NCI-H1436 (cell line): ENCODE measurements around the gene RPS8.
A peak's percentile ranks its signal among the peaks of the same experiment; 100 is the strongest.
"Not testable (repeated sequence)": the region's sequence is repeated elsewhere in the genome, so short reads cannot be mapped to it uniquely, and the experiment has no call there.

ENCODE experiments used
- DNase-seq: peaks from one replicate; lab custom pipeline; 2025; lab: John Stamatoyannopoulos, UW

Gene RPS8

DNA sequence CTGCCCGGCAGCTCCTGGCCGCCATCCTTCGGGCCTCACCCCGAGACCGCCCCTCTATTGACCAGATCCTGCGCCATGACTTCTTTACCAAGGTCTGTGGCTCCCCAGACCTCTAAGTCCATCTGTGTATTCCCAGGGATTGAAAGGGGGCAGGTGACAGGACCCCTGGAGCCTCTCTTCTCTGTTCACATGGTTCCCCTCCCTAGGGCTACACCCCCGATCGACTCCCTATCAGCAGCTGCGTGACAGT, 27.6 kb downstream of the RPS8 start:
- no peak for DNase-seq

DNA sequence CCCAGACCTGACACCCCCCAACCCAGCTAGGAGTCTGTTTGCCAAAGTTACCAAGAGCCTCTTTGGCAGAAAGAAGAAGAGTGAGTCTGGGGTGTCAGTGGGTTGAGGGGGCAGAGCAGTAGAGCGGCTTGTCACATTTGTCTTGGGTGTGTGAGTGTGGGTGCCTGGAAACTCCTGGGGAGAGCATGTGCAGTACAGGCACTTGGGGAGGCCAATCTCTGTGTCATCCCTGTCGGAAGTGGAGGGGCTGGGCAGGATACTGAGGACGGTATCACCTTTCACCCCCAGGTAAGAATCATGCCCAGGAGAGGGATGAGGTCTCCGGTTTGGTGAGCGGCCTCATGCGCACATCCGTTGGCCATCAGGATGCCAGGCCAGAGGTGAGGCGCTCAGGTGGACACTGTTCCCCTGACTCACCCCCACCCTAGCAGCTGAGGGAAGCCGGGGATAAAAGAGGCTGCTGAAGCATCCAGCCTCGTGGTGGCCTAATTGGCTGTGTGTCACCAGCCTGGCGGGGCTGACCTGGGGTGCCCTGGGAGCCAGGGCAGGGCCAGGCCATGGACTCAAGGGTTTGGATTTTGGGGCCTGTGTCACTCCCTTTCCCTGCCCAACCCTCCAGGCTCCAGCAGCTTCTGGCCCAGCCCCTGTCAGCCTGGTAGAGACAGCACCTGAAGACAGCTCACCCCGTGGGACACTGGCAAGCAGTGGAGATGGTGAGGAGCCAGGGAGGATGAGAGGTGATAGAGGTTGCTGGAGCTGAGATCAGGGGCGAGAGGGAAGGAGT, 28.2 kb downstream of the RPS8 start:
- DNase-seq, result no peak

DNA sequence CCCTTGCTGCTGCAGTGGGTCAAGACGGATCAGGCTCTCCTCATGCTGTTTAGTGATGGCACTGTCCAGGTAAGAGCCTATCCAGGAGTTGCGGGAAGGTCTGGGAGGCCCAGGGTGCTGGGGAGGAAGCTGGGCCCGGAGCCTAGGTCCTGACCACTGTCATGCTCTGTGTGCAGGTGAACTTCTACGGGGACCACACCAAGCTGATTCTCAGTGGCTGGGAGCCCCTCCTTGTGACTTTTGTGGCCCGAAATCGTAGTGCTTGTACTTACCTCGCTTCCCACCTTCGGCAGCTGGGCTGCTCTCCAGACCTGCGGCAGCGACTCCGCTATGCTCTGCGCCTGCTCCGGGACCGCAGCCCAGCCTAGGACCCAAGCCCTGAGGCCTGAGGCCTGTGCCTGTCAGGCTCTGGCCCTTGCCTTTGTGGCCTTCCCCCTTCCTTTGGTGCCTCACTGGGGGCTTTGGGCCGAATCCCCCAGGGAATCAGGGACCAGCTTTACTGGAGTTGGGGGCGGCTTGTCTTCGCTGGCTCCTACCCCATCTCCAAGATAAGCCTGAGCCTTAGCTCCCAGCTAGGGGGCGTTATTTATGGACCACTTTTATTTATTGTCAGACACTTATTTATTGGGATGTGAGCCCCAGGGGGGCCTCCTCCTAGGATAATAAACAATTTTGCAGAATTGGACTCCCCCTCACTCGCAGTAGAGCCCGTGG, 30.1 kb downstream of the RPS8 start:
- DNase-seq, result no peak

DNA sequence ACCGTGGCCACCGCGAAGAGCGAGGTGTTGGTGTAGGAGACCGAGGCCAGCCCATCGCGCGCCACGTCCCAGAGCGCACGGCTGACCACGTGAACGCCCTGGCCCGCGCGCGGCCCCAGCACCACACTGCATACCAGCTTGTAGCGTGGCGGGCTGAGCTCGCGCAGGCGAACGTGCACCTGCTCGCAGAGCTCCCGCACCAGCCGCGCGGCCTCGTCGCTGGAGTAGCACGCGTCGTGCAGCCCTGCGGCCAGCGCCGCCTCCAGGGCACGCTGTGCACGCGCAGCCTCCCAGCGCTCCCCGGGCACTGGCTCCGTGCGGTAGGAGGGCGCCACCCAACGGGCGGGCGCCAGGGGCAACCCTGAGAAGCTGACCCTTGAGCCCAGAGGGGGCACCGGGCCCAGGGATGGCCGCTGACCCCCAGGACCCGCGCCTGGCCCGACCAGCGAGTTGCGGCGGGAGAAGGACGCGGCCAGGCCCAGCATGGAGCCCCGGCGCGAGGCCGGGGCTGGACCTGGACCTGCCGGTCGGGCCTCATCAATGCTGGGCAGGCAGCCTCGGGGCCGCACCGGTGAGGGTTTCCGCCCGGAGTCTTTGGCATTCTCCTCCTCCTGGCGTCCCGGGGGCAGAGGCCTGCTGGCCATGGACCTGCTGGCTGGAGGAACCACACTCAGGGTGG, 30.8 kb downstream of the RPS8 start:
- DNase-seq, result no peak

DNA sequence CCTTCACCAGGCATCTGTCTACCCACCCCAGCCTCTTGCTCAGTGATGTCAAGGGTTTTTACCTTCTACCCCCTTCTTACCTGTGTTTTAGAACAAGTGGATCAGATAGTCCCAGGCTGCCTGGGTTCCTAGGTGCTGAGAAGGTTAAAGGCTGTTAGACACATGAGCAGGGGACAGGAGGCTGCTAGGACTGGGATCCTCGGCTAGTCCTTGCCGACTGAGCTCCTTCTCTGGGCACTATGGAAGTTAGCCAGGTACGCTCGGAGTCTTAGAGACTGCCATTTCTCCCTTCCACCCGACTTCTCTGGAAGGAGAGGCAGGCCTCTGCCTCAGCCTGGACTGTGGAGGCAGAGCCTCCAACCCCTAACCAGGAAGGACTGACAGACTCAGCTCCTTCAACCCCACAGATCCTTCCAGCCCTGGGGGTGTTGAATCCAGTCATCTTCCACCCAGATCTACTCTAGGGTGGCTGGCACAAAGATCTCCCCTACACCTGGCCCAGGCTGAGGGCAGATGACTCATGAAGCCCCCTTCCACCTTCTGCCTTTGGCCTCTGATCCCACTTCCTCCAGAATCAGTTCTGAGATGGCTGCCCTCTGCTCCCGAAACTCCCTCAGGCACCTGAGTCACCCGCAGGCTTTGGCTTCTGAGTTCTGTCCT, 31.5 kb downstream of the RPS8 start, which contains the start of gene DYNLT4:
Gene DYNLT4, minus strand, starts transcription at position 648 of the 660 bp plus-strand sequence. CDS start 683 bp downstream, outside the sequence.
- no peak for DNase-seq

DNA sequence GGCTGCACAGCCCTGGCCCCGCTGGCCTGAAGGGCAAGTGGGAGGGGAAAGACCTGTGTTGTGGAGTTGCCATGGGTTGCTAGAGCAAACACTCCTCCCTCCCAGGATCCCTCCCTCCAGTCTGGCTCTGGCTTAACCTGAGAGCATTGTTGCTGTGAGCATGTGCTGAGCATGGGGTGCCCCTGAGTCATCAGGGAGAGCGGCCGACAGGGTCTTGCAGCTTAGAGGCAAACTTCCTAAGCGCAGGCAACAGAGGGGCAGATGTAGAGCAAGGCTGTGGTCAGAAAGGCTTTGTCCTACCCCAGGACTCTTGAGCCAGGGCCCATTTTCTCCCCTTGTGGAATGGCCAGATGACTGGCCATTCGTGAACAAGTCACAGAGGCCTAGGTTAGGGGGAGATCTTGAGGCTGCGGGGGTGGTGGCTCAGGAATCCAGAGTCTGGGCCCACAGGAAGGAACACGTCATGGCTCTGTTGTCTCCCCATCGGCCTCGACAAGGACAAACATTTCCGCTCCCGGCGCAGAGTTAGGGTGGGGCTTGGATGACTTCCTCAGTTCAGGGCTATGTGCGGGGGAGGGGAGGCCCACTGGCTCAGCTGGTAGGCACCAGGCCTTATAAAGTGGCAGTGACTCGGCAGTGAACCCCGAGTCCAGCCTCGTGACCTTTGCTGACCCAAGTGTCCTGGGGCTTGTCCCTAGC, 32.2 kb downstream of the RPS8 start:
- DNase-seq, result peak; percentile 26

DNA sequence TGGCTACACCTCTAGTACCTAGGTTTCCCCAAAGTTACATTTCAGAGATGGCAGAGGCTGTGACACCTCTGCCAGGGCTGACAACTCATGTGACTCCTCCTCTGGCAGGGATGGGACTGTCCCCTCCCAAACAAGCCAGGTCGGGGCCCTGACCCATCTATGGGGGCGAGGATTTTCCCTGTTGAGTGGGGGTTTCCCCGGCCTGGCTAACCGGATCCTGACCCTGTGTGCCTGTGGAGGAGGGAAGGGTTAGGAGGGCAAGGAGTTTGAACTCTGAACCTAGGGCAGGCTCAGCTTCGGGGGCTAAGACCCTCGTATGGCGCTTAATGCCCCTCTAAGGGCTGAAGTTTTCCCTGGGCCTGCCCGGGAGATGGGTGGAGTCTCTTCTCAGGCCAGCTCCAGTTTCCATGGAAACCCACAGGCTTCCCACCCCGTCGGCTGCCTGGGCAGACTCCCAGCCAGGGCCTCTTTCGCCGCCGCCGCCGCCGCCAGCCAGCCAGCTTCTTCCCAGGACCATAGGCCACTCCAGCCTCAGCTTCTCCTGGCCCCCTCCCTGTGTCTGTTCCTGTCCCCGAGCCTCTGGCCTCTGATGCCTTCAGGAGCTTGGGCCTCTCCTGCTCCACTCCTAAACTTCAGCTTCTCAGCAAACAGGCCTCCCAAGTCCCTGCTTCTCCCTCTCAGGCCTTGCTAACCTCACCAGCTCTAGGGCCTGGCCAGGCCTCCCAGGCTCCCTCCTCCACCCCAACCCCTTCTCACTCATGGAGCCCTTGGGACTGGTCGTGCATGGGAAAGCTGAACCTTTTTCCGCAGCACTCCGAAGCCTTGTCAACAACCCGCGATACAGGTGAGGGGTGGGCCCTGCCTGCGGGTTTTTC, 33.0 kb downstream of the RPS8 start, which contains the start of gene BTBD19:
Gene BTBD19, plus strand, starts transcription at position 461 of the 875 bp plus-strand sequence. Its CDS starts 298 bp downstream, at position 759.
- no peak for DNase-seq

DNA sequence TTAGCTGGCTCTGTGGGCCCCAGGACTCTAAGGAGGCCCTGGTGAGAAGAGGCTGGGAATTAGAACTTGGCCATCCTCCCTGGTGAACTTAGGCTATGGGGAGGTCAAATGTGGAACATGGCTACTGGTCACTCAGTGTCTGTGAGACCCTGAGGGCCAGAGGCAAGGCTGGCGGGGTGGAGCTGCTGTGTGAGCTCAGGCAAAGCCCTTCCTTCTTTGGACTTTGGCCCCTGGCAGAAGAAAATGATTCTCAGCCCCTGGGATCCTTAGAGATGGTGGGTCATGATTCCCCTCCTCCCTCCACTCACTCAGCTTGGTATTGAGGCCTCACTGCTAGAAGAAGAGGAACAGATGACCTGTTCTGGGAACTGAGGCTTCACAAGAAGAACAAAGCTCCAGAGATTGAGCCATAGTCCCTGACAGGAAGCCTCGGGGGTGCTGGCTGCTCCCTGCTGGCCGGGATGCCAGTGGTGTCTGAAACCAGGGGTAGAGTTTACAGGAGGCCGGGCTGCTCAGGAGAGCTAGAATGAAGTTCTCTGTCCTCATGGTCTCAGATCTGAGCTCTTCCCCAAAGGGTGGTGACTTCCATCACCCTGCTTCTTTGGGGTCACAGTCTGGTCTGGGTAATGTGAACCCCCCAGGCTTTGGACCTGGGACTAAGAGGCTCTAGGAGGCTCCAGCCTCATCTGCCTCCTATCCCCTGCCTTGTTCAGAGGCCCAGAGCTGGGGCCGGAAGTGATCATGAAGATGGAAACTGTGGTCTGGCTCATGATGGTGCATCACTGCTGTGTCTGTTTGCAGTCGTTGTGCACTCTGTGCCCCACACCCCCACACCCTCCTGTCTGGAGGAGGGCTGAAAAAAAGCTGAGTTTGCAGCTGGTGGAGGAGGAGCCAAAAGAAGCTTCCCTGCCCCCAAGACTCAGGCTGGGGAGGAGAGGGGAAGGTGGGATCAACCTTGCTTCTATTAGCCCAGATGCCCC, 33.9 kb downstream of the RPS8 start:
- DNase-seq, result no peak

DNA sequence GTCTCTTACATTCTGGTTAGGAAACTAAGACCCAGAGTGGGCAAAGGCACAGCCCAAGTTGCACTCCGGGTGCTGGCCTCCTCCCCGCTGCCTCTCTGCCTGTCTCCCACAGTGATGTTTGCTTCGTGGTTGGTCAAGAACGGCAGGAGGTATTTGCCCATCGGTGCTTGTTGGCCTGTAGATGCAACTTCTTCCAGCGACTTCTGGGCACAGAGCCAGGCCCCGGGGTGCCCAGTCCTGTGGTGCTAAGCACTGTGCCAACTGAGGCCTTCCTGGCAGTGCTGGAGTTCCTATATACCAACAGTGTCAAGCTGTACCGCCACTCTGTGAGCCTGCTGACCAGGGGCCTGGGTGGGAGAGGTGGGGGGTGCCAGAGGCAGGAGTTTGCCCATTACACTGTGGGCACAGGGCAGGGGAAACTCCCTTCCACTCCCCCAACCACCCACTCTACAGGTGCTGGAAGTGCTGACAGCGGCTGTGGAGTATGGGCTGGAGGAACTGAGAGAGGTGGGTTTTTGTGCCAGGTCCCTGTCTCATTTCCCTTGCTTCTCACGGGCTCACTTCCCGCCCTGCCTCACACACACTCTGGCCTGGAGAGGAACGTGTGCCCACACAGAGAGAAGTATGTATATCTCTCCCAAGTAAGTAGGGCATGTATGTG, 34.9 kb downstream of the RPS8 start:
- no peak for DNase-seq

DNA sequence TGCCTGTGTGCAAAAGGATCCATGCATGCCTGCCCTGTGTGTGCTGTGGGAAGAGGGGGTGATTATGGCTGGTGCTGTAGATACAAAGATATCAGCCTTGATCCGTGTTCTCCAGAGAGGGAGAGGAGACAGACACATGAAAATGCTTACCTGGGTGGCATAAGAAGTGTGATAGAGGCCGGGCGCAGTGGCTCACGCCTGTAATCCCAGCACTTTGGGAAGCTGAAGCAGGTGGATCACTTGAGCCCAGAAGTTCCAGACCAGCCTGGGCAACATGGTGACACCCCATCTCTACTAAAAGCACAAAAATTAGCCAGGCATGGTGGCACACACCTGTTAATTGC, 35.4 kb downstream of the RPS8 start:
- DNase-seq, result not testable (repeated sequence)

DNA sequence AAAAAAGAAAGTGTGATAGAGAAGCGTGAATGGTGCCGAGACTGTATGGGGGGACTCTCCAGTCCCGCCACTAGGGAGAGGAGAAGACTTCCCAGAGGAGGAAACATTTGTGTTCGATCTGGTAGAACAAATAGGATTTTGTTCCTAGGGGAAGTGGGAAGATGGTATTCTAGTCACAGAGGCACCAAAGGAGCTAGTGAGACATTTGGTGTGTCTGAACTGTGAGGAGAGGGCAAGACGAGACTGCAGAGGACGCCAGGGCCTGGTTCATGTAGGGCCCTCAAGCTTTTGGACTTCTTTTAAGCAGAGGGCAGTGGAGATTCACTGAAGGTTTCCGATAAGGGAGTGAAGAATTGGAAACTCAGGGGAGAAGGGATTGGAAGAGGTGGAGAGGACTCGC, 35.9 kb downstream of the RPS8 start:
- DNase-seq, result no peak

DNA sequence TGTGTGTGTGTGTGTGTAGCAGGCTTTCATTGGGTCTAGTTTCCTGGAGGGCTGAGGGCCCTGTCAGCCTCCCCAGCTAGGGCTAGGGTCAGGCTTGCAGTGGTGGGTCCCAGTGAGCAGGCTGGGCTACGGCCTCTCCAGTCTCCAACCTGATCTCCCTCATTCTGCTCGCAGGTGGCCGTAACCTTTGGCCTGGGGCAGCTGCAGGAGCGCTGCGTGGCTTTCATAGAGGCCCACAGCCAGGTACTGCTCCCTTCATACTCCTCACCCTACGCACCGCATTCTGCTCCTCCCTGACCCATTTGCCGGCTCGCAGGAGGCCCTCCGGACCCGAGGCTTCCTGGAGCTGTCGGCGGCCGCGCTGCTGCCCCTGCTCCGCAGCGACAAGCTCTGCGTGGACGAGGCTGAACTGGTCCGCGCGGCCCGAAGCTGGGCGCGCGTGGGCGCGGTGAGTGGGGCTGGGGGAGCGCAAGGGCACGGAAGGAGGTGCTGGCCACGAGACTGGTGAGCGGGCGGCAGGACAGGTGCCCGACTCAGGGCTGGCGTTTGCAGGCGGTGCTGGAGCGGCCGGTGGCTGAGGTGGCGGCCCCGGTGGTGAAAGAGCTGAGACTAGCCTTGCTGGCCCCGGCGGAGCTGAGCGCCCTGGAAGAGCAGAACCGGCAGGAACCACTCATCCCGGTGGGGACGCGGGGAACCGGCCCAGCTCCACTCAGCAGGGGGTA, 37.6 kb downstream of the RPS8 start:
- no peak for DNase-seq

DNA sequence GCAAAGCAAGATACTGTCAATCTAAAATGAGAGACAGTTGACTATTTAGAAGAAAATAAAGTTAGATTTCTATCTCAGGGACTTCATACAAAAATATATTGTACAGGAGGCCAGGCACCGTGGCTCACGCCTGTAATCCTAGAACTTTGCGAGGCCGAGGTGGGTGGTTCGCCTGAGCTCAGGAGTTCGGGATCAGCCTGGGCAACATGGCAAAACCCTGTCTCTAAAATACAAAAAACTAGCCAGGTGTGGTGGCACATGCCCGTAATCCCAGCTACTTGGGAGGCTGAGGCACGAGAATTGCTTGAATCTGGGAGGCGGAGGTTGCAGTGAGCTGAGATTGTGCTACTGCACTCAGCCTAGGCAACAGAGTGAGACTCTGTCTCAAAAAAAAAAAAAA, 40.6 kb downstream of the RPS8 start:
- not testable (repeated sequence) for DNase-seq

DNA sequence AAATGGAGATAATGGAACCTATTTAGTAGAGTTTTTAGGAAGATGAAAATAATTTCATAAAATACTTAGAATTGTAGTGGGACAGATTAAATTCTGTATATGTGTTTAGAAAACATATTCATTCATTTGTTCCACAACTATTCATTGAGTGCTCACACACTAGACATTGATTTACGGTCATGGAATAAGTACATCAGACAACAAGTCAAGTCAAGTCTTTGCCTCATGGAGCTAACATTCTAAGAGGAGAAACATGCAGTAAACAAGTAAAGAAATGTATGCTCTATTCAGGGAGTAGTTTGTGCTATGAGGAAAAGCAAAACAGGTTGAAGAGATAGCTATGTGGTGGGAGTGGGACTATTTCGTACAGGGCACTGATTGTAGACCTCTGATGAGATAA, 42.0 kb downstream of the RPS8 start:
- DNase-seq, result no peak

DNA sequence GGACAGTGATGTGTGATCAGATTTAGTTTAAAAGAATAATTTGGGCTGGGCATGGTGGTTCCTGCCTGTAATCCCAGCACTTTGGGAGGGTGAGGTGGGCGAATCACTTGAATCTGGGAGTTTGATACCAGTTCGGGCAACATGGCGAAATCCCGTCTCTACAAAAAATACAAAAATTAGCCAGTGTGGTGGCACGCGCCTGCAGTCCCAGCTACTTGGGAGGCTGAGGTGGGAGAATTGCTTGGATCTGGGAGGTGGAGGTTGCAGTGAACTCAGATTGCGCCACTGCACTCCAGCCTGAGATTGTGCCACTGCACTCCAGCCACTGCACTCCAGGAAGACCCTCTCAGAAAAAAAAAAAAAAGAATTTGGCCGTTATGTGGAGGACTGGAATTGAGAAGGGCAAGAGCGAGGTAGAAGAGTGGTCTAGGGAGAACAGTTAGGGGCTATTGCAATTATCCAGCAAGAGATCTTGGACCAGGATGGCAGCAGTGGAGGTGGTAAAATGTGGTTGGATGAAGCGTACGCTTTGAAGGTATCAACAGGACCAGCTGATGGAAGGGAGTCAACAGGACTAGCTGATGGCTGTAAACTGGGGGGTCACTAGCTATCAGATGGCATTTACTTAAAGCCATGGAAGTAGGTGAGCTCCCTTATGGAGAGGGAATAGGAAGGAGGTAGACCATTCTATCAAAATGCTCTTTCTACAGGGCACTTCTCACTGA, 42.6 kb downstream of the RPS8 start:
- DNase-seq, result no peak

DNA sequence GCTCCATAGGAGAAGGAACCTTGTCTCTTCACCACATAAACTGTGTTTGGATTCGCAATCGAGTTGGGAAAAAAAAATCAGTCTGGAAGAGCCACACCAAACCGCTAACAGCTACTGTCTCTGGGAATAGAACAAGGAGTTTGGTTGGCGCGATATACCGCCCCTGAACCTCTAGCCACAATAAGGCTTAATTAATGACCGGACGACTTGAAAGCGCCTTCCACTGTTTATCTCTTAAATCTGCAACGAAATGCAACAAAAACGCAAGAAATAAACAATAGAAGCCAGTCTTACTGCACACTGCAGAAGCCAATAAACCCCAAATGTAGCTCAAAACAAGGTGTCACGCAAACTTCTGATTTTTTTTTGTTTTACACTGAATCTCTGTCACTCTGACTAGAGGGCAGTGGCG, 43.9 kb downstream of the RPS8 start:
- DNase-seq, result no peak

DNA sequence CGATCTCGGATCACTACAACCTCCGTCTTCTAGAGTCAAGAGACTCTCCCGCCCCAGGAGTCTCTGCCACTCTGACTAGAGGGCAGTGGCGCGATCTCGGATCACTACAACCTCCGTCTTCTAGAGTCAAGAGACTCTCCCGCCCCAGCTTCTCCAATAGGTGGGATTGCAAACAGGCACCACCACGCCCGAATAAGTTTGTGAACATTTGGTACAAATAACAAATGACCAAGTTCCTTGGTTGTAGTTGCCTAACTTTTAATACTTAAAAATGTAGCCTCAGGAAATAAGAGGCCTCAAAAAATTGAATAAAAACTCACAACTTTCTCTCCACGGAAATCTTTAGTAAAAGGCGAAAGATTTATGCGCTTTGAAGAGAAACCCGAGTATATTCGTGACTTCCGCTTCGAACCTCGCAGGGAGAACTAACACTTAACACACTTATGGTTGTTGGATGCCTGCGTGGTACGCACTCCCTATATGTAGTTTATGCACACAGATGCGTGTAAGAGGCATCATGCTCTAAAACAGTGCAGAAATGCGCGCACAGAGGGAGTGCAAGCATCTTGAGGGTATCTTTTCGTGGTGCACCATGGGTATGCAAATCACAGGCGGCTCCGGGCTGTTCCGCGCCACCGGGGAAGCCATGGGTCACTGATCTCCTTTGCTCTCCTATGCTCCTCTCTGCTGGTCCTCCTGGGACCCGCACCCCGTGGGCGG, 44.4 kb downstream of the RPS8 start:
- DNase-seq, result no peak
